Esophagus squamous epithelium (tissue), 5 donors: ENCODE results near the gene AK1. TPM values are rescaled to one million over a fixed set of nuclear protein-coding genes. Genes with fewer than 3 reads are reported as not detected.

ENCODE experiments used
- DNase-seq: peaks from one replicate; lab custom pipeline; 2025; lab: John Stamatoyannopoulos, UW
- H3K27ac ChIP-seq, 4 donors: fragments of 200-600 bp; sonication (generic); one replicate each; pipeline ENCODE4 v1.5.1; 2016 to 2019; ENCODE audit warnings: mild to moderate bottlenecking in 1 of 4
- H3K27me3 ChIP-seq, 4 donors: fragments of 200-600 bp; sonication (generic); 1 replicate in 3 of 4; 2 replicates in 1 of 4; pipeline versions ENCODE4 v1.5.1 to v1.6.0; 2017 to 2021; ENCODE audit warnings: antibody characterized with exemption in 1 of 4
- H3K36me3 ChIP-seq, 3 donors: fragments of 200-600 bp; sonication (generic); one replicate each; pipeline ENCODE4 v1.5.1; 2016 to 2019
- H3K4me1 ChIP-seq, 3 donors: fragments of 200-600 bp; sonication (generic); one replicate each; pipeline ENCODE4 v1.5.1; 2017 to 2019
- H3K4me3 ChIP-seq, 4 donors: fragments of 200-600 bp; sonication (generic); 1 replicate in 3 of 4; 2 replicates in 1 of 4; pipeline ENCODE4 v1.5.1; 2016 to 2019; ENCODE audit warnings: mild to moderate bottlenecking in 2 of 4, moderate library complexity in 1 of 4
- H3K9me3 ChIP-seq, 3 donors: fragments of 200-600 bp; sonication (generic); one replicate each; pipeline ENCODE4 v1.5.1; 2016 to 2019
- POLR2A ChIP-seq, 4 donors: fragments of 450-650 bp; IDR thresholded peaks; one replicate each; pipeline ENCODE4 v1.6.1; 2017; ENCODE audit warnings: antibody characterized with exemption in 4 of 4, mild to moderate bottlenecking in 4 of 4, moderate library complexity in 3 of 4
- WGBS, 2 donors: methylation state at CpG; one replicate each; pipeline ENCODE4 v1.1.5; 2018; 5-methylcytosine and 5-hydroxymethylcytosine counted together
- intact Hi-C: fragments of 100-400 bp; cut with DNase I; formaldehyde crosslinking; loops from one replicate; pipeline ENCODE4 v1.15.0; 2022
- total RNA-seq, 4 donors: library from RNA; depleted of rRNA; stranded (reverse); fragments of >200 nt; gene quantifications; one replicate each; pipeline ENCODE4 v1.1.0, GENCODE V29; 2016
- TF ChIP-seq, protein P1 (sequence below), 6 experiments: fragments of 450-650 bp in 4 of 6; fragments of 200-600 bp in 2 of 6; sonication (generic) in 2 of 6; IDR thresholded peaks; one replicate each; pipeline ENCODE4 v1.5.1; 2016 to 2019; ENCODE audit warnings: antibody characterized with exemption in 6 of 6, mild to moderate bottlenecking in 4 of 6, moderate library complexity in 4 of 6
- donor health status: DM: yes; HTN: yes; CAD: no.

AK1 gene
- total RNA-seq, 4 donors from 2014 or later, result 11.1 to 36.1 (median 26.8) TPM

DNA sequence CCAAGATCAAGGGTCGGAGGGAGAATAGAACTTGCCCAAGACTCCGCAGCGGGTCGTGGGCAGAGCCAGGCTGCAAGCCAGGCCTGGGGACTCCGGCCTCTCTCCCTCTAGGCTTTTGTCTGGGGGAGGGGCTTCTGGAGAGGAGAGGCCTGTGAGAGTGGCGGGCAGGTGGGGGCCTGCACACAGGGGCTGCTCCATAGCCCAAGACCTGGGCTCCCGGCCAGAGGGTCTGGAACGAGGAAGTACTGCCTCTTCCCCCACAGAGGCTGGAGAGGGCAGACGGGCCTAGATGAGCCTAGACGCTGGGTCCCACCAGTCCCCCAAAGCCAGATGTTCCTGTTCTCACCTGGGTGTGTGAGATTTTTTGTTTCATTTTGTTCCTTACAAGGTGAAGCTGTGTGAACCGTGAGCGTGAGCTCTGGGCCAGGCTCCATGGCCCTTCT is 27.1 kb upstream of the AK1 start:
- TF ChIP-seq, protein P1, sequence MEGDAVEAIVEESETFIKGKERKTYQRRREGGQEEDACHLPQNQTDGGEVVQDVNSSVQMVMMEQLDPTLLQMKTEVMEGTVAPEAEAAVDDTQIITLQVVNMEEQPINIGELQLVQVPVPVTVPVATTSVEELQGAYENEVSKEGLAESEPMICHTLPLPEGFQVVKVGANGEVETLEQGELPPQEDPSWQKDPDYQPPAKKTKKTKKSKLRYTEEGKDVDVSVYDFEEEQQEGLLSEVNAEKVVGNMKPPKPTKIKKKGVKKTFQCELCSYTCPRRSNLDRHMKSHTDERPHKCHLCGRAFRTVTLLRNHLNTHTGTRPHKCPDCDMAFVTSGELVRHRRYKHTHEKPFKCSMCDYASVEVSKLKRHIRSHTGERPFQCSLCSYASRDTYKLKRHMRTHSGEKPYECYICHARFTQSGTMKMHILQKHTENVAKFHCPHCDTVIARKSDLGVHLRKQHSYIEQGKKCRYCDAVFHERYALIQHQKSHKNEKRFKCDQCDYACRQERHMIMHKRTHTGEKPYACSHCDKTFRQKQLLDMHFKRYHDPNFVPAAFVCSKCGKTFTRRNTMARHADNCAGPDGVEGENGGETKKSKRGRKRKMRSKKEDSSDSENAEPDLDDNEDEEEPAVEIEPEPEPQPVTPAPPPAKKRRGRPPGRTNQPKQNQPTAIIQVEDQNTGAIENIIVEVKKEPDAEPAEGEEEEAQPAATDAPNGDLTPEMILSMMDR (IDR thresholded peaks at IDR 0.05), result no peak
- no peak for DNase-seq
- intact Hi-C loops, result no loop called here
- Histone ChIP-seq H3K4me1 (peaks cover 38 to 87% (median 61%) of the 10 kb centered on the region in 3 donors), H3K27me3 (no peaks in the 10 kb centered on the region), H3K27ac (peak overlapping the region; percentile 77 to 91 (median 86)), H3K4me3 (peak overlapping the region in 3 of 4 donors; percentile 23 to 47 (median 34)), H3K36me3 (peaks cover 0 to 17% (median 3%) of the 10 kb centered on the region in 3 donors), H3K9me3 (no peaks in the 10 kb centered on the region)
- WGBS, 2 donors, result 11 to 31% methylated on average over 2 to 9 of the region's 12 CpGs

GRCh38 chr9:127903557-127904475 is 26.3 kb upstream of the AK1 start:
- Histone ChIP-seq H3K4me3 (peak overlapping the region in 3 of 4 donors; percentile 23 to 47 (median 34)), H3K4me1 (peaks cover 38 to 89% (median 61%) of the 10 kb centered on the region in 3 donors), H3K36me3 (peaks cover 0 to 12% (median 3%) of the 10 kb centered on the region in 3 donors), H3K27ac (peak overlapping the region; percentile 77 to 91 (median 86)), H3K9me3 (no peaks in the 10 kb centered on the region), H3K27me3 (no peaks in the 10 kb centered on the region)
- intact Hi-C loops, result no loop called here
- DNase-seq, result no peak
- WGBS, 2 donors, result 38 to 52% methylated on average over 6 to 7 of the region's 17 CpGs
- TF ChIP-seq, protein P1 (IDR thresholded peaks at IDR 0.05), result no peak
- TF ChIP-seq POLR2A (IDR thresholded peaks at IDR 0.05), result peak in 1 of 4 donors; percentile 57

GRCh38 chr9:127899128-127899943 is 21.9 kb upstream of the AK1 start, which contains the start of gene ST6GALNAC6:
ST6GALNAC6 (minus strand) TSS chr9:127899603; CDS start chr9:127897981, 1,622 bp downstream.
- 2% methylated on average over 7 of the region's 89 CpGs; no CpG with 5 or more reads in 1 of the 2 donors for WGBS, 2 donors
- H3K4me3 ChIP-seq, result peak within 1 kb of the TSS; percentile 79 to 98 (median 86)
- H3K9me3 ChIP-seq, result peaks cover 0 to 10% (median 0%) of the 10 kb centered on the region in 3 donors
- peaks cover 6 to 26% (median 16%) of the 10 kb centered on the region in 3 donors for H3K36me3 ChIP-seq
- H3K27ac ChIP-seq, result peak within 1 kb of the TSS; percentile 89 to 98 (median 94)
- no peaks in the 10 kb centered on the region for H3K27me3 ChIP-seq
- intact Hi-C loops, result no loop called here
- DNase-seq, result no peak
- TF ChIP-seq, protein P1 (IDR thresholded peaks at IDR 0.05), result peak in 1 of 6 experiments; percentile 13
- peak in 1 of 4 donors; percentile 38 for TF ChIP-seq POLR2A (IDR thresholded peaks at IDR 0.05)
- H3K4me1 ChIP-seq, result peaks cover 17 to 85% (median 51%) of the 10 kb centered on the region in 3 donors

GRCh38 chr9:127898433-127899127 is 21.1 kb upstream of the AK1 start:
- H3K36me3 ChIP-seq, result peaks cover 13 to 34% (median 23%) of the 10 kb centered on the region in 3 donors
- peaks cover 0 to 17% (median 3%) of the 10 kb centered on the region in 3 donors for H3K9me3 ChIP-seq
- H3K27me3 ChIP-seq, result no peaks in the 10 kb centered on the region
- H3K4me1 ChIP-seq, result peaks cover 10 to 77% (median 43%) of the 10 kb centered on the region in 3 donors
- TF ChIP-seq POLR2A (IDR thresholded peaks at IDR 0.05), result no peak
- TF ChIP-seq, protein P1 (IDR thresholded peaks at IDR 0.05), result no peak
- intact Hi-C loops, result no loop called here
- WGBS, 2 donors, result 1 to 15% methylated on average over 5 to 10 of the region's 32 CpGs
- peak overlapping the region; percentile 89 to 98 (median 94) for H3K27ac ChIP-seq
- no peak for DNase-seq
- H3K4me3 ChIP-seq, result peak overlapping the region; percentile 79 to 98 (median 86)
